NCI-H2107 (cell line): Measurements from ENCODE around the gene CMSS1.

Experiments
- DNase-seq: peaks from one replicate; lab custom pipeline; 2025; lab: John Stamatoyannopoulos, UW

Gene CMSS1

GRCh38 chr3:99854756-99855298 lies 37.2 kb downstream of the CMSS1 start:
- DNase-seq = no peak

GRCh38 chr3:99855900-99856299 lies 38.2 kb downstream of the CMSS1 start:
- DNase-seq = no peak

DNA sequence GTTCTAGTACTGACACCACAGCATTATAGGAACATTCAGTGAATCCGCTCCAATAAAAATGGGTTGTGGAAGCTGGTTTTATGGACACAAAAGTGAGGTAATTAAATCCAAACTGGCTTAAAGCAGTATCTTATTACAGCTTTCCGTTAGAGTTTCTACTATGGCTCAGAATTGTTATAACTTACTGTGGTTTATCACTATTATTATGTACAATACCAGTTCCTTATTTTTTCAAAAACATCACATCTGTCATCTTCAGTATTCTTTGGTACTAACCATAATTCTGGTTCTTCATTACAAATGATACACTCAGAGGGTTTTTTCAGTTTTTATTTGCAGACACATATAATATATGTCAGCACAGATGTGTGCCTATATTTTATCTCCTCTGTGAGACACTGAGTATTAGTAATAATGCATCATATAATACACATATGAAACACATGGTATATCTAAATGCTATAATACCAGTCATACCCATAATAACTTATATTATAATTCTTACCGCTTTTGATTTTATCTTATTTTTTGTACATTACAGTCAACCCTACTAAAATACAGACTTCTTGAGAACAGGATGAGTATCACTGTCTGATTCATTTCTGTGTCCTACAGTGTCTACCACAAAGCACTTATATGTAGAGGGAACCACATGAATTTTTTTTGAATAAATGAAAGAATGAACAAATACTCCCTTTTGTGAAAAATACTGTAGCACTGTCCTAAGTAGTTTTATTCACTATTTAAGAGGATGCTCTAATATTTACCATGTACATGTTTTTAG lies 39.0 kb downstream of the CMSS1 start:
- DNase-seq = no peak

GRCh38 chr3:99857278-99857677 lies 39.6 kb downstream of the CMSS1 start:
- no peak for DNase-seq

DNA sequence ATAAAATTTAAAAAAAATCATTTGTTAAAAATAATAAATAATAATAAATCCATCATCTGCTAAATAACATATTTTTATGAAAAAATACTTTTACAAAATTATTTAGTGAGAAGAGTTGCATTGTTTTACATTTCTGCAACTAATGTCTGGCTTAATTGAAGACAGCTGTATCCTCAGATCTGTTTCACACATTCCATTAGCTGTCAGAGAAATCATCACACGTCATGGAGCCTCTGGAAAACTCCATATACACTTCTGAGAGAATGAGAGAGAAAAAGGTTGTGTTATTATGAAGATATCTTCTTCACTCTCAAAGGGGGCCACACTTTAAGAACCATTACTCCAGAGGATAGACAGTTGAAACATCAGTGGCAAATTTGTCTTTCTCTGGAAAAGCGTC lies 40.8 kb downstream of the CMSS1 start:
- DNase-seq = no peak

DNA sequence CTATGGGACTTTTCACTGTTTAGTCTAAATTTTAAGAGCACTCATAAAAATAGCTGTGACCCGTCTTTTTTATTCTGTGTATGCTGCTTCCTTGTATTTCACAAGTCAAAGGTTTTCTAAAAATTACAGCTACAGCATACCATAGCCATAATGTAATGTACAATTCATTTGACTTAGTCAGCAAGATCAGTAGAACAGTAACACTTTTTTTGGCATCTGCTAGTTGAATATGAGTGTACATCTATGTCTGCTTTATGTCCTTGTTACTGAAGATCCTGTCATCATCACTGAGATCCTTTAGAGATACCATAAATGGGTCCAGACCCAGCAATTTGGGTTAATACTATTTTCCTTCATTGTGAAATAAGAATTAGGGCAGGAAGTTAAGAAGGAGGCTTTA lies 42.2 kb downstream of the CMSS1 start:
- no peak for DNase-seq

- no peak for DNase-seq
Observed at GRCh38 chr3:99861216-99861615, 43.6 kb downstream of the CMSS1 start.

DNA sequence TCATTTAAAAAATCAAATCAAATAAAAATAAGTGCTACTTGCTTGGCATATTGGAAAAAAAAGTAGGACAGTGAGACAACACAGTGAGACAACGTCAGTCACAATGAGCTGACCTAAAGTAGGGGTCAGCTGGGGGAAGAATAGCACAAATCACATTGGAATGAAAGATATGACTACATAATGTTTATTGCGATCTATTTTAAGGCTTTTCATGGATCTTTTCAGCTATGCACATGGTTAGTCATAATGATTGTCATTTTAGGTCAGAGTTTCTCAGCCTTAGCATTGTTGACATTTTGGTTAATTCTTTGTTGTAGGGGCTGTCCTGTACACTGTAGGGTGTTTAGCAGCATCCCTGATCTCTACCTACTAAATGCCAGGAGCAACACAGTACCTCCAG lies 44.5 kb downstream of the CMSS1 start:
- DNase-seq = no peak

DNA sequence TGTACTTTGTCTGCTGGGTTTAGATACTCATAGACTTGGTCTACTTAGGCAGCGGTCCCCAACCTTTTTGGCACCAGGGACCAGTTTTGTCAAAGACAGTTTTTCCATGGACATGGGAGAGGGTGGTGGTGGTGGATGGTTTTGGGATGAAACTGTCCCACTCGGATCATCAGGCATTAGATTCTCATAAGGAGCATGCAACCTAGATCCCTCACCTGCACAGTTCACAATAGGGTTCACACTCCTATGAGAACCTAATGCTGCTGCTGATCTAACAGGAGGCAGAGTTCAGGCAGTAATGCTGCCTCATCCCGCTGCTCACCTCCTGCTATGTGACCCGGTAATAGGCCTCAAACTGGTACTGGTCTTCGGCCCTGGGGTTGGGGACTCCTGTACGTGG lies 45.3 kb downstream of the CMSS1 start:
- no peak for DNase-seq

DNA sequence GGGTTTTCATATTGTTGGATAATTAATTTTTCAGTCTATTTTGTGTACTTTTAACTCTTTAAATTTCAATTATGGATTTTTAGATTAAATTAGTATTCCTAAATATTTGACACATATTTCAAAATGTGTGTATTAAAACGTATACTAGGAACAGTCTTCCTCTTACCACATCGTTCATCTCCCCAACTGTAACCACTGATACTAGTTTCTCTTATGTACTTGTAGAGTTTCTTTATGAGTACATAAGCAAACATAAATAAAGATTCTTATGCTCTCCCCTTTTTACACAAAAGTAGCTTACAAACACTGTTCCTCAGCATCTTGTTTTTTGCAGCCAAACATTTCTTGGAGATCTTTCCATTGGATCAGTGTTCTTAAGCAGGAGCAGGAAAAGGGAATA lies 45.9 kb downstream of the CMSS1 start:
- no peak for DNase-seq

GRCh38 chr3:99864289-99864688 lies 46.6 kb downstream of the CMSS1 start:
- DNase-seq = no peak

DNA sequence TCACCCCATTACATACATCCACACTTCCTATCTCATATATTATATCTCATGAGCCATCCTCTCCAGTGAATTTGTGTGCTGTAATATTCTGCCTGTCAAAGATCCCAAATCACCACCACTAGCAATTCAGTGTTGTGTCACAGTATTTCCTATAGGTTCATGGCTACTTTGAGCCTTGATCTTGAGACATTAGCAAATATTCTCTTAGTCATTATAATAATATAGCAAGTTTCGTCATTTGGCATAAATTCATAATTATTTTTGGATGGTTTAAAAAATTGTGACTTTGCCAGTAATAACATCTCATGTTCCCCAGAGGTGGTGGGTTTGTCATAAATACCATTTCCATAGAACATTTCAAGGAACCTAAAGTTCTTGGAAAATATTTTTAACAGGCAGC lies 47.7 kb downstream of the CMSS1 start:
- DNase-seq = no peak

GRCh38 chr3:99866261-99866761 lies 48.6 kb downstream of the CMSS1 start:
- DNase-seq = peak; percentile 27

DNA sequence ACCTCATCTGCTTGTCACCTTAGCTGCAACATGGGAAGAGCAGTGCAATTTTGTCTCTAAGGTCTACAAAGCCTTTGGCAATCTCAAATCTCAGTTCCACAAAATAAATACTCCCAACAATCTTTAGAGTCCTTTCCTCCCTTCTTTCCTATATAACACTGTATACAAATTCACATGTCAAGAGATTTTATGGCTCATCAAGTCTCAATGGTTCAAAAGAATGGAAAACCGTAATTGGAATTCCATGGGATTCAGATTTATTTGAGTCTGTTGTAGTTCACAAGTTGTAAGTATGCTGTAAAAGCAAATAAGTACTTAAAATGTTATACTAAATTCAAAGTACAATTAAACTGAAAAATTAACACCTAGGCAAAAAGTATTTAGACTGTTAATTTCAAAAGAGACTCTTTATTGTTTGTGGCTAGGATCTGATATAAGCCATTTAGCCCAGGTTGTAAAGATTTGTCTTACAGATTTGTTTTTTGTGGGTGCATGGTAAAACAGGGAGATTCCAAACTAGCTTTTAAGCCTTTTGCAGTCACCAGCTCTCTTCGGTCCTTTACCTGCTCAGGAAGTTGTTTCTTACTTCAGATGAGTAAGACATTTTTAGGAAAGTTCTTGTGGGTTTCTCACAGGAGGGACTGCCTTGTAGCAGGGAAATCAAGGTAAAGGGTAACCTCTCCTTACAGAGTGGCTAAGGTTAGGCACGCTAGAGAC lies 50.1 kb downstream of the CMSS1 start:
- no peak for DNase-seq

- no peak for DNase-seq
Observed at GRCh38 chr3:99868311-99868646, 50.6 kb downstream of the CMSS1 start.

GRCh38 chr3:99869621-99870020 lies 52.0 kb downstream of the CMSS1 start:
- DNase-seq = no peak

DNA sequence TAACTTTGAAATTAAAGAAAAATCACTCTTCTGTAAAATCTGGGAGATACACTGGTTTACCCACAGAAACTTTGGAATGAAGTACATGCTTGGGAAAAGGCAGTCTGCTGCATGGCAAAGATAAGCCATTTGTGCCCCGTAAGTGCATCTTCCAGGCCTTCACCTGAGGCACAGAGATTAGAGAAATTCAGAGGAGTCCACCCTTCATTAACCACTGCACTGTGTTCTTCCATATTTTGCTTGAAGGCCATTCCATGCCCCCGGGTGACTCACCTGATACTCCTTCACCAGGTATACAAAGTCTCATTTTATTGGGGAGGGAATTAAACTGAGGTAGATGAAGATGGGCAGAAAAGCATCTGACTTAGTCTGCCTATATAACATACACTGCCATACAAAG lies 53.0 kb downstream of the CMSS1 start:
- no peak for DNase-seq

DNA sequence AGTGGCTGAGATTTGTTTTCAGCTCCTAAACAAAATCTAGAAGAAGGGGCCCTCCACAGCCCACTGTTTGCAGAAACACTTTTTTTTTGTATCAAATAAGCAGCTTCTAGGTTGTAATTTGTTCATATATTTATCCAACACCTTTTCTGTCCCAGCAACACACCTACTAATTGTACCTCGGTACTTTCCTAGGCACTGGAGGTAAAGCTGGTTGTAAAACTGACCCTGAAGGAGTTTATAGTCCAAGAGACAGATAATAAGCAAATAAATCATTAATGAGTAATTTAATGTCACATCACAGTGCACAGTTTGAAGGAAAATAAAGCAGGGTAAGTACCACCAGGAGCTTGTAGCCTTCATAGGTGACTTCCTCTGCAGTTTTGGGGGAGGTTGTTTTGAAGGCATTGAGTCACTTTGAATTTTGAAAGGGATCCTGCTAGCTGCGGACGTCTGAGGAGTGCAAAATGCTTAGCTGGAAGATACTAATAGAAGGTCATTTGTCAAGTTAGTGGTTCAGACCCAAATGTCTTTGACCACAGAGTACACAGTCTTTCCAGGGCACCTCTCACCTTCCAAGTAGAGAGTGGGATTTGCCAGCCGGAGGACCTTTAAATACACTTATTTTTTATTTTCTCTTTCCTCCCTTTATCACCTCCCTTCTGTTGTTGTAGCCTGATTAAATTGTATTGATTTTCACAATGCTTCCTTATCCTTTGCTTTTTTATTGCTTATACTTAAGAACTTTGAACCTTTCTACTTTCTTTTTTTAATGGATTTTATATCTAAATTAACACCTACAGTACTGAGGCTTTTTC lies 53.8 kb downstream of the CMSS1 start:
- no peak for DNase-seq

GRCh38 chr3:99872923-99873254 lies 55.2 kb downstream of the CMSS1 start:
- DNase-seq = no peak

GRCh38 chr3:99873269-99874102 lies 55.8 kb downstream of the CMSS1 start:
- DNase-seq = no peak

DNA sequence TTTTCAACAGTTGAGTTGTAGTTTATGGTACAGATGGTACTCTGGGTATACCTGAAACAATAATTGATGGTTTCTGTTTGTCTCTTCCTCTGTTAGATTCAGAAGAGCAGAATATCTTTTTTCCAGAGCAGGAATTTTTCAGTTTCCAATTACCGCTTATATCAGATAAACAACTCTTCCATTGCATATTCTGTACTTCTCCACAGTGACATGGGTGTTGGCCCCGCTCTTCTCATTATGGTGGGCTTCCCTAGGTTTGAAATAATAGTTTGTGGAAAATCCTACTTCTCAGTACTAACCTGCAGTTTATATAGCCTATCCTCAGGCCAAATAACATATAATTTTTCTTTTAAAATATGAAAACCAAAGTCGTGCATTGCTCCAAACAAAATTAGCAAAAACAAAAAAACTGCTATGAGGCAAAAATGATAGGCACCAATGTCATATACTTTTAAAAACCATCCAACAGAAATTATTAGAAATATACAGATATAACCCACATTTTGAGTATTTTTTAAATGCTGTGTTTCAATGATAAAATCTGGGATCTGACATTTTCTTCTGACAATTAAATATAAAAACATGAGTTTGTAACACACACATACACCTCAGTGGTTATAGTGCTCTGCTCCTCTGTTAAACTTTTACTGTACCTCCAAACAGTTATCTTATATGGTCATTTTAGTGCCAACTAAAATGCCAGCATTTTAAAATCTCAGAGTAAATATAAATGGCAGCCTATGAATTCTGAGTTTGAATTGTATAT lies 56.8 kb downstream of the CMSS1 start:
- no peak for DNase-seq
